ENCODE measurements around the gene ZNF483. TPM values are rescaled to one million over a fixed set of nuclear protein-coding genes. Genes with fewer than 3 reads are reported as not detected.

The ZNF483 gene
- total and polyA plus RNA-seq, 2 donors (not counting 1 experiment from before 2014, with no cell fraction given), result 0.70 to 4.3 TPM

- TF ChIP-seq CTCF (conservative IDR thresholded peaks at IDR 0.05 in 1 of 2, IDR thresholded peaks at IDR 0.05 in 1 of 2; ENCODE audit: low read depth in 1 of 2, low read length in 2 of 2) (no peak), EZH2 (IDR thresholded peaks at IDR 0.05; ENCODE audit: low read length, missing control alignments) (no peak)
Measured at GRCh38 chr9:111588846-111589245, 63.9 kb downstream of the ZNF483 start.

GRCh38 chr9:111597852-111598732 is 73.1 kb downstream of the ZNF483 start:
- Histone ChIP-seq H3K27ac (ENCODE audit: insufficient read depth, low read length) (peak overlapping the region; percentile 81), H3K79me2 (ENCODE audit: control insufficient read depth, insufficient read depth, low read length) (peaks cover 9% of the 10 kb centered on the region), H3K4me1 (ENCODE audit: control insufficient read depth, extremely low read depth, insufficient read depth, low read length) (peaks cover 2% of the 10 kb centered on the region), H3K4me2 (ENCODE audit: extremely low read depth, insufficient read depth, low read length) (peak overlapping the region; percentile 92), H3K27me3 (ENCODE audit: control insufficient read depth, insufficient read depth, low read length) (no peaks in the 10 kb centered on the region), H3K4me3 (replicated peaks in 1 of 4; ENCODE audit: control extremely low read depth in 1 of 4, insufficient read depth in 1 of 4, low read depth in 3 of 4, low read length in 4 of 4) (peak overlapping the region; percentile 74 to 80 (median 77)), H3K9ac (ENCODE audit: insufficient read depth, low read length) (peak overlapping the region; percentile 77), H3K9me3 (ENCODE audit: control insufficient read depth, insufficient read depth, low read depth, low read length) (no peaks in the 10 kb centered on the region), H2AFZ (ENCODE audit: low read length) (peak overlapping the region; percentile 14), H4K20me1 (ENCODE audit: control insufficient read depth, extremely low read depth, insufficient read depth, low read length) (no peaks in the 10 kb centered on the region), H3K36me3 (ENCODE audit: control insufficient read depth, insufficient read depth, low read length) (peaks cover 7% of the 10 kb centered on the region)
- TF ChIP-seq CTCF (conservative IDR thresholded peaks at IDR 0.05 in 1 of 2, IDR thresholded peaks at IDR 0.05 in 1 of 2; ENCODE audit: low read depth in 1 of 2, low read length in 2 of 2), result peak; percentile 64 to 66
- no peak for TF ChIP-seq EZH2 (IDR thresholded peaks at IDR 0.05; ENCODE audit: low read length, missing control alignments)
- peak; percentile 55 to 74 for DNase-seq (ENCODE audit: low read depth in 2 of 2)

More at GRCh38 chr9:111588846-111589245, 63.9 kb downstream of the ZNF483 start:
- H4K20me1 ChIP-seq (ENCODE audit: control insufficient read depth, extremely low read depth, insufficient read depth, low read length), result no peaks in the 10 kb centered on the region
- H3K79me2 ChIP-seq (ENCODE audit: control insufficient read depth, insufficient read depth, low read length), result no peaks in the 10 kb centered on the region
- H3K9ac ChIP-seq (ENCODE audit: insufficient read depth, low read length), result no peak overlapping the region
- H3K4me2 ChIP-seq (ENCODE audit: extremely low read depth, insufficient read depth, low read length), result no peak overlapping the region
- no peaks in the 10 kb centered on the region for H3K4me1 ChIP-seq (ENCODE audit: control insufficient read depth, extremely low read depth, insufficient read depth, low read length)
- no peak overlapping the region for H3K4me3 ChIP-seq (replicated peaks in 1 of 4; ENCODE audit: control extremely low read depth in 1 of 4, insufficient read depth in 1 of 4, low read depth in 3 of 4, low read length in 4 of 4)
- H3K27me3 ChIP-seq (ENCODE audit: control insufficient read depth, insufficient read depth, low read length), result no peaks in the 10 kb centered on the region
- peak in 1 of 2 donors; percentile 39 for DNase-seq (ENCODE audit: low read depth in 2 of 2)
- no peaks in the 10 kb centered on the region for H3K9me3 ChIP-seq (ENCODE audit: control insufficient read depth, insufficient read depth, low read depth, low read length)
- H2AFZ ChIP-seq (ENCODE audit: low read length), result no peak overlapping the region
- peaks cover 5% of the 10 kb centered on the region for H3K36me3 ChIP-seq (ENCODE audit: control insufficient read depth, insufficient read depth, low read length)
- no peak overlapping the region for H3K27ac ChIP-seq (ENCODE audit: insufficient read depth, low read length)

GRCh38 chr9:111598733-111599091 is 73.7 kb downstream of the ZNF483 start:
- no peak for TF ChIP-seq EZH2 (IDR thresholded peaks at IDR 0.05; ENCODE audit: low read length, missing control alignments)
- no peak for TF ChIP-seq CTCF (conservative IDR thresholded peaks at IDR 0.05 in 1 of 2, IDR thresholded peaks at IDR 0.05 in 1 of 2; ENCODE audit: low read depth in 1 of 2, low read length in 2 of 2)
- no peaks in the 10 kb centered on the region for H4K20me1 ChIP-seq (ENCODE audit: control insufficient read depth, extremely low read depth, insufficient read depth, low read length)
- DNase-seq (ENCODE audit: low read depth in 2 of 2), result peak; percentile 44 to 52

More at GRCh38 chr9:111598733-111599091, 73.7 kb downstream of the ZNF483 start:
- peak overlapping the region; percentile 61 for H2AFZ ChIP-seq (ENCODE audit: low read length)
- peak overlapping the region; percentile 92 for H3K4me2 ChIP-seq (ENCODE audit: extremely low read depth, insufficient read depth, low read length)
- H3K4me3 ChIP-seq (replicated peaks in 1 of 4; ENCODE audit: control extremely low read depth in 1 of 4, insufficient read depth in 1 of 4, low read depth in 3 of 4, low read length in 4 of 4), result peak overlapping the region; percentile 74 to 80 (median 77)
- H3K9me3 ChIP-seq (ENCODE audit: control insufficient read depth, insufficient read depth, low read depth, low read length), result no peaks in the 10 kb centered on the region
- peaks cover 2% of the 10 kb centered on the region for H3K4me1 ChIP-seq (ENCODE audit: control insufficient read depth, extremely low read depth, insufficient read depth, low read length)
- H3K36me3 ChIP-seq (ENCODE audit: control insufficient read depth, insufficient read depth, low read length), result peaks cover 7% of the 10 kb centered on the region
- no peaks in the 10 kb centered on the region for H3K27me3 ChIP-seq (ENCODE audit: control insufficient read depth, insufficient read depth, low read length)
- peak overlapping the region; percentile 77 for H3K9ac ChIP-seq (ENCODE audit: insufficient read depth, low read length)
- H3K27ac ChIP-seq (ENCODE audit: insufficient read depth, low read length), result peak overlapping the region; percentile 81
- peaks cover 9% of the 10 kb centered on the region for H3K79me2 ChIP-seq (ENCODE audit: control insufficient read depth, insufficient read depth, low read length)

All from fibroblast of lung (primary cell).